Erythroblast (primary cell): ENCODE data around the gene ALDH1B1.

Experiments used
- DNase-seq, 2 experiments: peaks; one replicate each; lab custom pipeline; 2025; lab: John Stamatoyannopoulos, UW
- GATA1 ChIP-seq: IDR thresholded peaks from 2 replicates; pipeline ENCODE4 v1.6.1; 2011; ENCODE audit warnings: low read depth, mild to moderate bottlenecking, control low read depth, low read length, moderate library complexity
- POLR2A ChIP-seq: IDR thresholded peaks from 2 replicates; pipeline ENCODE4 v1.6.1; 2011; ENCODE audit warnings: mild to moderate bottlenecking, low read length

Gene ALDH1B1

GRCh38 chr9:38392235-38393127 is at the start of gene ALDH1B1:
Gene ALDH1B1 (plus strand): TSS chr9:38392702. CDS start chr9:38395749, 3,047 bp downstream.
- DNase-seq, result peak; percentile 85 to 89
- TF ChIP-seq GATA1, result no peak
- peak; percentile 54 for TF ChIP-seq POLR2A

- no peak for DNase-seq
- TF ChIP-seq POLR2A (no peak), GATA1 (no peak)
These were observed 49.5 kb upstream of the ALDH1B1 start for GRCh38 chr9:38343037-38343436.

DNA sequence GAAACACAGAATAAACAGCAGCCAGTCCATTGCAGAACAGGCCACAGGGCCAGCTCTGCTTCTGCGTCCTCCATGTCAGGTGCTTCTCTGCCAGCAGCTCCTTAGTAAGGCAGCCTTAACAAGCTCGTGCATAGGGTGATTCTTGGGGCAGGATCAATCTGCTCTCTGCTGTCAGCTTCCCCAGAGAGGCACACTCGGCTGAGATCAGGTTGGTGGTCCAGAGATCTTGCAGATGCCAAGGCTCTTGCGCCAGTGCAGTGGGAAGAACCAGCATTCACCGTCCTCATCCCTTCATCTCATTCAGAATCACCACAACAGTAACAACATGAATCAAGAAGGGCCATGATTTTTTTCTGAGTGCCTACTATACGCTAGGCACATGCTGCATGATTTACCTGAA is 49.0 kb upstream of the ALDH1B1 start:
- TF ChIP-seq GATA1 (no peak), POLR2A (no peak)
- DNase-seq, result no peak

DNA sequence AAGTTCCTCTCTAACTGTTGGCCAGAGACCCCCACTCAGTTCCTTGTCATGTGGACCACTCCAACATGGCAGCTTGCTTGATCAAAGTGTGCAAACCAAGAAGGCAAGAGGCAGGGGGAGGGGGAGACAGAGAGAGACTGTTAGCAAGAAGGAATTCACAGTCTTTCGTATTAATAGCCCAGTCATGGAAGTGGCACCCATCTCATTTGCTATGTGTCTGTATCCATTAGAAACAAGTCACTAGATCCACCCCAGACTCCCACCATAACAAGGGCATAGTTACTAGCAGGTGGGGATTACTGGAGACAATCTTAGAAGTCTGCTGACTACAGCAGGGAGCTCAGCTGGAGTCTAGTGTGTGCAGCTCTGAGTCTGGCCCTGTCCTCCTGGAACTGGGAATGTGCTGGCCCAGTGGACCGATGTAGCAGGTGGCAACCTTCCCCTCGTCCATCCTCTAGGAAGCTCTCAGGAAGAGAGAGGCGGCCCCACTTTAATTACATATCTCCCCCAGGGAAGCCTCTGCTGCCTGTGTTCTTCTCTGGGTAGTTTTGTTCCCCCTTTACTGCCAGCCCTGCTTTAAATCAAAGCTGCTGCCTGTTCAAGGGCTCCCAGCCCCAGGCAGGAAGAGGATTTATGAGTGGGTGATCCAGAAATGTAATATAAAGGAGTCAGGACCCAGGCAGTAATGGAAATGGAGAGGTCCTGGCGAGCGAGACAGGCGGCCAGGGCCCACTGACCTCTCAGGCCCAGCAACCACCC is 47.8 kb upstream of the ALDH1B1 start:
- TF ChIP-seq GATA1 (no peak), POLR2A (no peak)

DNA sequence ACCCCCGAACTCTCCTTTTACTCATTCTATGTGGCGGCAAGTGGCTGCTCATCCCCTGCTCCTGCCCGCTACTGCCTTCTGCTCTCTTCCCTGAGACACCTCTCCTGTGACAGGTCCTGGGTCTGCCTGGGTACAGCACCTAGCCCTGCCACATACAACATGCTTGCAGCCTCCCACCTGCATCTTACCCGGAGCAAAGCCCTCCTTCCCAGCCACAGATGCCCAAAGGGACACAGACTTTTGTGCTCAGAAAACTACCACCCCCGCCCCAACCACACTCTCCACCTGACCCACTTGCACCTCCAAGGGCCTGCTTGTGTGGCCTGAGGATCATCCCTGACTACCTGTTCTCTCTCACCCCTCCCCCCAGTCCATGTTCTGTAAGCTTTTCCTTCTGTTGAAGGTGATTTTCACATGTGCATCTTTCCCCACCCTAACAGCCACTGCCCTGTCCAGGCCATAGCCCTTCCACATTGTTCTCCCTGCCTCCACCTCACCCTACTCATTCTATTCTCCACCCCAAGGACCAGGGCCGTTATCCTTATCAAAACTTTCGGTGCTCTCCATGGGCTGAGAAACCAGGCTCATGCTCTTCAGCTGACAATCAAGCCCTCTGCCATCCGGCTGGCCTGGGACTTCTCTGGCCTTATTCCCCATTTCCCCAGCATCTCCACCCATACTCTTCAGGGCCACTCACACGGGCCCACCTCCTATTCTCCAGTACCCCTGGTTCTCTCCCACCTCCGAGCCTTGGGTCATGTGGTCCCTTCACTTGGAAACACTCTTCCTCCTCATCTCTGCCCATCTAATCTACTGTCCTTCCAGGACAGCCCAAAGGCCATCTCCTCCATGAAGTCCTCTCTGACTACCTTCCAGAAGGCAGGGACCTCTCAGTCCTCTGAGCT is 46.4 kb upstream of the ALDH1B1 start:
- no peak for TF ChIP-seq POLR2A
- no peak for DNase-seq

More for the DNA sequence above, 47.8 kb upstream of the ALDH1B1 start:
- DNase-seq, result no peak

DNA sequence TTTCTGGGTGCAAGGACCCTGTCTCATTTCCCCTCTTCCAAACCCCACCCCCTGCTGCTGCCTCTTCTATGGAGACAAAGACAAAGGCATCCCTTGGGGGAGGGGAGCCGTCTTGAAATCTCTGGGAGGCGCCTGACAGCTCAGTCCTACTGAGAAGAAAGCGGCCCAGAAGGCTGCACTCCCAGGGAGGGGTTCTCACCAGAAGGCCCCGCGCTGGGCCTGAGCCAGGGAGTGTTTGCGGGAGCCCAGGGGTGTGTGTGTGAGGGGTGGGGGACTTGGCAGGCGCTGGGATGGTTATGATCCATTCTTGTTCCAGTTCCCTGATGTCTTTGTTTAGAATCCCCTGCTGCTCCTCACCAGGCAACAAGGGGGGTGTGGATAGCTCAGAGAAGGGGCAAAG is 45.7 kb upstream of the ALDH1B1 start:
- DNase-seq, result no peak
- no peak for TF ChIP-seq POLR2A
- no peak for TF ChIP-seq GATA1

DNA sequence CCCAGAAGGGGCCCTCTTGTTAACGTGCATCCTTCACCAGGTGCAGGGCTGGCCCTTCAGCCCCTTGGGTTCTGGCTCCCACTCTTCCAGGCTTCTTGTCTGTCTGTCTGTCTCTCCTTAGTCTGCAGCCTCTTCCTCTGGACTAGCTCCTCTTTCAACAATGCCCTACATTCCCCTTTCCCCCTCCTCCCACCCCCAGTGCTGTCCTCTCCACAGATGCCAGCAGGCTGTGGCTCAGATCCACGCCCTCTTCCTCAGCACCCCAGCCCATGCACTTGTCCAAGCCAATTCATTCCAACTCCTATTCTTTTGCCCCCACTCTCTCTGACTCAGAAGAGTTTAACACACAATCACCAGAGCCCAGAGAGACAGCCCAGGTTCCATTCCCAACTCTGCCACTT is 45.2 kb upstream of the ALDH1B1 start:
- TF ChIP-seq POLR2A (no peak), GATA1 (no peak)
- no peak for DNase-seq

GRCh38 chr9:38347946-38348345 is 44.6 kb upstream of the ALDH1B1 start:
- TF ChIP-seq POLR2A, result no peak
- no peak for TF ChIP-seq GATA1
- DNase-seq, result no peak

- DNase-seq, result no peak
- TF ChIP-seq POLR2A (no peak), GATA1 (no peak)
These were observed 42.0 kb upstream of the ALDH1B1 start for GRCh38 chr9:38350529-38350928.

DNA sequence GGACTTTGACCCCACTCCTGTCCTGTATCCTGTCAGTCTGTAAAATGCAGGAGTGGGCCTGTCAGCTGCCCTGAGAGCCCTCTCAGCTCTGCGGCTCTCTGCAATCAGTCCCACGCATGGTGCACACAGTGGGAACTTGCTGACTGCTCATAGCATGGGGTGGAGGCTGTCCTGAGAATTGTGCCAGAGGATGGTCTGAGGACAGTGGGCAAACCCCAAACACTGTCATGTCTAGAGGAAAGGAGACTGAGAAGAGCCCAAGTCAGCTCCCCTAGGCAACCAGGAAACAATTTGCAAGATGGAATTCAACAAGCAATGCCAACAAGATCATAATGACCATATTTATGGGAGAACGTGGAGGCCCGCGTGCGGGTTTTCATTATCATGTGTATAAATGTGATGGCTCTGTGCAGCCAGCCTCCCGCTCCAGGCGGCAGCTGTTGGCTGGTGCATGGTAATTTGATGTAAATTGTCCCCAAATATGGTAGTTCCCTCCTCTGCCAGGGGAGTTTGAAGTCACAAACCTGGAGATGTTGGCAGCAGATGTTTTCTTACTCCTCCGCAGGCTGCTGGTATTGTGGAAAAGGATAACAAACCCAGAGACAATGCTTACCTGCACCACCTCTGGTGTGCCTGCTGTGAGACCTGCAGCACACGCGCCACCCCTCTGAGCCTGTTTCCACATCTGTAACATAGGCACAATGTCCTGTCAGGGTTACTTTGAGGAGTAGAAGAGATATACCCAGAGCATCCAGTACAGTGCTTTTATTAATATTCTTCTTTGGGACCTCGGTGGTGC is 39.8 kb upstream of the ALDH1B1 start:
- DNase-seq, result no peak
- no peak for TF ChIP-seq POLR2A
- TF ChIP-seq GATA1, result no peak

GRCh38 chr9:38355115-38355514 is 37.4 kb upstream of the ALDH1B1 start:
- TF ChIP-seq GATA1 (no peak), POLR2A (no peak)
- no peak for DNase-seq

GRCh38 chr9:38355517-38356120 is 36.9 kb upstream of the ALDH1B1 start:
- no peak for DNase-seq

More at GRCh38 chr9:38355517-38356120, 36.9 kb upstream of the ALDH1B1 start:
- TF ChIP-seq GATA1, result no peak
